Stomach (tissue), 4 donors: ENCODE data around the gene ZFP69.

Experiments used
- CTCF ChIP-seq, 7 experiments: fragments of 450-650 bp in 4 of 7; fragments of 200-600 bp in 3 of 7; sonication (generic) in 3 of 7; IDR thresholded peaks; one replicate each; pipeline ENCODE4 v1.5.1; 2016 to 2019; ENCODE audit warnings: antibody characterized with exemption in 7 of 7, control low read depth in 2 of 7, mild to moderate bottlenecking in 1 of 7
- POLR2A ChIP-seq, 4 donors: fragments of 450-650 bp; IDR thresholded peaks; one replicate each; pipeline ENCODE4 v1.6.1; 2016; ENCODE audit warnings: antibody characterized with exemption in 4 of 4, control low read depth in 2 of 4, mild to moderate bottlenecking in 1 of 4, moderate library complexity in 1 of 4

GRCh38 chr1:40451238-40451585 lies 25.9 kb upstream of the ZFP69 start:
- TF ChIP-seq CTCF (IDR thresholded peaks at IDR 0.05) (no peak), POLR2A (IDR thresholded peaks at IDR 0.05) (no peak)
